ENCODE data around the gene FGF1.
"Not testable (repeated sequence)": the region's sequence is repeated elsewhere in the genome, so short reads cannot be mapped to it uniquely, and the experiment has no call there.

Gene FGF1

DNA sequence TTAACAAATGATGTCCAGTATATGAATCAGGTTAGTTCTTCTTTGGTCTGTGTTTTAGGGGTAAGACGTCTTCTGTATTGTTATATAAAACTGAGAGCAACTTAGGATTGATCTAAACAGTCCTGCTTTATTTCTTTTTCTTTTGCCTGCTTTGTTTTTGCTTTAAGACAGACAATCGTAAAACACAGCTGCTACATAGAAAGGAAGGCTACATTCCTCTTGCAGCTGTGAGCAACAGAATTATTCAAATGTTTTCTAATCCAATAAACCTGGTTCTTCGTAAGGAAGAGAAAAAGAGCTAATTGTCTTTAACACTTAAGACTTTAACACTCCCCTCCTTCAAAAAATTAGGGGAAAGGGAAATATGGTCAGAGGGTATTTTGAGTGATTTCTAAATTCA, 14.6 kb downstream of the FGF1 start:
- no peak for DNase-seq (ENCODE audit: low spot score)

GRCh38 chr5:142670804-142671203, 15.1 kb downstream of the FGF1 start:
- no peak for DNase-seq (ENCODE audit: low spot score)

DNA sequence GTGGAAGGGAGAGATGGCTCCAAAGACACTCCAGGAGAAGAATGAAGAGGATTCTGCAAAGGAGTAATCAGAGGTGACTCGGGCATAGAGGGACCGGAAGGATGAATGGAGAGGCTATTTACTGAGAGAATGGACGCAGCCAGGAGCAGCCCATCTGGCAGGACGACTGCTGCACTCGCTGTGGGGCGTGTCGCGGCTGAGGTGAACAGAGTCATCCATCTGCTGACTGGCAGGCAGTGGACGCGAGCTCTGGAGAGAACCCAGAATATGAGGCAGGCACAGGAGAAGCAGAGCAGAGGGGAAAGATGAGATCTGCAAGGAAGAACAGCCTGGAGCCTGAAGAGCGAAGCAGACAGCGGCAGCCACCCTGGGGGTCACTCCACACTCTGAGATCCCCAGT, 16.4 kb downstream of the FGF1 start:
- DNase-seq (ENCODE audit: low spot score), result no peak

GRCh38 chr5:142668336-142668735, 17.6 kb downstream of the FGF1 start:
- DNase-seq (ENCODE audit: low spot score), result no peak

DNA sequence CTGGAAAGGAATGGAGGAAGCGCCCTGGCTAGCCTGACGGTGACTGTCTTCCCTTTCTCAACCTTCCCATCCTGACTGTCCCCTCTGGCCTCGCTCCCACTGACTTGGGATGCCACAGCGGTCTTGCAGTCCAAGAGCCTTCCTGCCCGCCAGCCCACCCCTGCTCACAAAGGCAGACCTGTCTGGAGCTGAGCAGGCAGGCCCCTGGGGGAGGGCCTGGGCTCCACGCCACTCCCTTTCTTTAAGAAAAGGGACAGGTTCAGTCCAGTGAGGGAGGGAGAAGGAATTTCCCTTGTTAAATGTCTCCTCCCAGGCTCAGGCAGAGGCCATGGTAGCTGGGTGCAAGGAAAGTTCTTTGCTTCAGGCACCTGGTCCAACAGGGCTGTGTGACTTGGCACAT, 18.1 kb downstream of the FGF1 start:
- no peak for DNase-seq (ENCODE audit: low spot score)

GRCh38 chr5:142664636-142665035, 21.3 kb downstream of the FGF1 start:
- DNase-seq (ENCODE audit: low spot score), result no peak

GRCh38 chr5:142664067-142664466, 21.8 kb downstream of the FGF1 start:
- DNase-seq (ENCODE audit: low spot score), result no peak

DNA sequence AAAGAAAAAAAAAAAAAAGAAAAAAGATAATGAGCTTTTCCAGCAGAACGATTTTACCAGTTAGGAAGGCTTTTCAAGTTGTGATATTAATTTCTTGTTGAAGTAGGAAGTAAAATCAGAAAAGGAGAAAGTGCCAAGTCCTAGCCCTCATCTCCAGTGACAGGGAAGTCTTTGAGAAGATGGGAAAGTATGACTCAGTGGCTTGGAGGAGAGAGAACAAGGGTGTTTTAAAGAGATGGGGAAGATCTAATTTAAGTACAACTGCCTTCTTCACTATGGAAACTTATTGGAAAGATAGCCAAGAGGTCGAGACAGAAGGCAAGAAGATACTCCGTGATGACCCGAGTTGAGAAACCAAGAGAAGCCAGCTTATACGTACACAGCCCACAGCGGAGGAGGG, 22.6 kb downstream of the FGF1 start:
- no peak for DNase-seq (ENCODE audit: low spot score)

DNA sequence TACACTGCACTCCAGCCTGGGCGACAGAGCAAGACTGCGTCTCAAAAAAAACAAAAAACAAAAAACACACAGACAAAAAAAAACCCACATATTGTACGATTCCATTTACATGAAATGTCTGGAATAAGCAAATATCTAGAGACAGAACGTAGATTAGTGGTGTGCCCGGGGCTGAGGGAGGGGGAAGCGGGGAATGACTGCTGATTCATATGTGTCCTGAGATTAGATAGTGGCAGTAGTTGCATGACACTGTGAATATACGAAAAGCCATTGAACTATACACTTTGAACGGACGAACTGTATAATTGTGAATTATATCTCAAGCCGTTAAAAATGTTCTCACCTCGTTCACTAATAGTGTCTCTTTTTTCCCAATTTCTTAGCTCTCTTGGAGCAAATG, 23.9 kb downstream of the FGF1 start:
- no peak for DNase-seq (ENCODE audit: low spot score)

GRCh38 chr5:142661143-142661542, 24.7 kb downstream of the FGF1 start:
- DNase-seq (ENCODE audit: low spot score), result no peak

DNA sequence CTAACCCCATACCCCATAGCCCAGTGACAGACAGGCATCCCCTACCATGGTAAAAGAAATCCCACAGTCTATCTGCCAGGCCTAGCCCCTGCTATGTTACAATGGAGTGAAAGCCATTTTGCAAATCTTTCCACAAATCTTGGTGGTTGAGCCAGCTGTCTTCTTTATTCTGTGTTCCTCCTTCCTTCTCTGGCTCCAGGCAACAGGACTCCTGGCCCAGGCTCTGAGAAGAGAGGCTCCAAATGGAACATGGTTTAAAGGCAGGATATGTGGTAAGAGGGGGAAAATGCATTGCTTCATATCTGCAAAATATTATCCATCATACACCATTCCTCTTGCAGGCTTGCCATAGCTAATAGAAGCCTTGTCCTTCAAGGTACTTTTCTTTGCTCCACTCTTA, 25.2 kb downstream of the FGF1 start:
- no peak for DNase-seq (ENCODE audit: low spot score)

GRCh38 chr5:142660196-142660595, 25.7 kb downstream of the FGF1 start:
- no peak for DNase-seq (ENCODE audit: low spot score)

GRCh38 chr5:142659405-142659804, 26.5 kb downstream of the FGF1 start:
- DNase-seq (ENCODE audit: low spot score), result no peak

- no peak for DNase-seq (ENCODE audit: low spot score)
Observed at GRCh38 chr5:142658278-142658677, 27.6 kb downstream of the FGF1 start.

DNA sequence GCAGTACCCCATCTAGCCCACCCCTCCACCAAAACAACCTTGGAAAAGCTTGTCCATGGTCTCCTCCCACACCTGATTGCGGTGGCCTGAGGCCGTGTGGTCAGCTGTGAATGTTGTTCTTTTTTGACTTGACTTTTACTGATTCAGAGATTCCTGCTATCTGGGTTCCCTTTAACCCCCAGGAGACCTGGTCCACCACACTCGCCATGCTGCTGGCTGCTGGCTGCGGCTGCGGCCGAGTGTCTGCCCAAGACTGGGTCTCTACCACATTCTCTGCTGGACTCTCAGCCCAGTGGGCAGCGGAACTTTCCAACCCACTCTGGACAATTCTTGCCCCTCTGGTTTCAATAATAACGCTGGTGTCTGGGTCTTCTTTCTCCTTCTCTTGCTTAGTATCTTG, 28.4 kb downstream of the FGF1 start:
- no peak for DNase-seq (ENCODE audit: low spot score)

GRCh38 chr5:142655339-142656267, 30.3 kb downstream of the FGF1 start:
- peak; percentile 70 for DNase-seq (ENCODE audit: low spot score)

- DNase-seq (ENCODE audit: low spot score), result no peak
Observed at GRCh38 chr5:142654578-142655058, 31.3 kb downstream of the FGF1 start.

DNA sequence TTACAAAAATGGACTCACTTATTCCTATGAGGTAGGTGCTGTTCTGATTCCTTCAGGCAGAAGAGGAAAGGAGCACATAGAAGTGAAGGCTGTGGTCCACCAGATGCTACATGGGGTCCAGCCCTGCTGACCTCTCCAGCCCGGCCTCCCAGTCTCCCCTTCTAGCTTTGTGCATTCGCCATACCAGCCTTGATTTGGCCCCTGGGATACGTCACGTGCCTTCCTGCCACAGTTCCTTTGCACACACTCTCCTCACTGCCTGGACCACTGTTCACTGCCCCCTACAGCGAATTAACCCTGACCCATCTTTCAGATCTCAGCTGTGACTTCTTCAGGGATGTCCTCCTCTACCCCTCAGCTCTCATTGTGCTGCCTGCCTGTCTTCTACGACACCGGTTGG, 32.6 kb downstream of the FGF1 start:
- no peak for DNase-seq (ENCODE audit: low spot score)

- DNase-seq (ENCODE audit: low spot score), result no peak
Observed at GRCh38 chr5:142652563-142652962, 33.3 kb downstream of the FGF1 start.

- no peak for DNase-seq (ENCODE audit: low spot score)
Observed at GRCh38 chr5:142650881-142651280, 35.0 kb downstream of the FGF1 start.

GRCh38 chr5:142650060-142650459, 35.8 kb downstream of the FGF1 start:
- no peak for DNase-seq (ENCODE audit: low spot score)

DNA sequence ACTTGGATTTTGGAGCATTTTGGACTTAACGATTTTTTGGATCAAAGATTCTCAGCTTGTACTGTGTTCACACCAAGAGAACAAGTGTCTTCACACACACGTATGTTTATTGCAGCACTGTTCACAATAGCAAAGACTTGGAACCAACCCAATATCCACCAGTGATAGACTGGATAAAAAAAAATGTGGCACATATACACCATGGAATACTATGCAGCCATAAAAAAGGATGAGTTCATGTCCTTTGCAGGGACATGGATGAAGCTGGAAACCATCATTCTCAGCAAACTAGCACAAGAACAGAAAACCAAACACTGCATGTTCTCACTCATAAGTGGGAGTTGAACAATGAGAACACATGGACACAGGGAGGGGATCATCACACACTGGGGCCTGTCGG, 37.8 kb downstream of the FGF1 start:
- not testable (repeated sequence) for DNase-seq (ENCODE audit: low spot score)

DNA sequence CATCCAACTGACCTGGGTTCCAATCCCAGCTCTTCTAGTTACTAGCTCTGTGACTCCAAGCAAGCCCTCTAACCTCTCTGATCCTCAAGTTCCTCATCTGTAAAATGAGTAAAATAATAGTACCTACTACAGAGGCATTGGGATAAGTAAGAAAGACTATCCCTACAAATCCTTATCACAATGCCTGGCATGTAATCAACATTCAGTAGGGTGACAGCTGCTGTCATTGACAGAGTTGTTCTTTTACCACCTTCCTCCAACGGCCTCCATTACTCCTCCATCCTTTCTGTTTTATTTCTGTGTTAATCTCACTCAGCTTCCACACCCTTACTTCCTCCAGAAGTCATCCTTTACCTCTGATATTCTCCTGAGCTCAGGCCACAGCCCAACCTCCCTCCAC, 40.4 kb downstream of the FGF1 start:
- no peak for DNase-seq (ENCODE audit: low spot score)
